ENCODE data around the gene C11orf24.
A peak's percentile ranks its signal among the peaks of the same experiment; 100 is the strongest.
"Not testable (repeated sequence)": the region's sequence is repeated elsewhere in the genome, so short reads cannot be mapped to it uniquely, and the experiment has no call there.

Gene C11orf24

GRCh38 chr11:68258363-68258765 is 13.4 kb downstream of the C11orf24 start:
- intact Hi-C loops (cut with DNase I): loop anchor here (5.0 kb wide), 1 partner anchor 41 kb away; no protein-coding TSS in a partner anchor

GRCh38 chr11:68257477-68258362 is 14.1 kb downstream of the C11orf24 start:
- intact Hi-C loops (cut with DNase I): loop anchor here (1.0 to 5.0 kb wide), 4 partner anchors 40 to 189 kb away; no protein-coding TSS in a partner anchor
- DNase-seq: peak; percentile 91 to 99 (median 98)

More at GRCh38 chr11:68258363-68258765, 13.4 kb downstream of the C11orf24 start:
- DNase-seq: no peak

- DNase-seq: no peak
- intact Hi-C loops (cut with DNase I): loop anchor here (2.0 to 5.0 kb wide), 3 partner anchors 39 to 190 kb away; no protein-coding TSS in a partner anchor
These were observed 15.4 kb downstream of the C11orf24 start for GRCh38 chr11:68256331-68256741.

GRCh38 chr11:68255526-68255925 is 16.2 kb downstream of the C11orf24 start:
- DNase-seq: no peak
- intact Hi-C loops (cut with DNase I): loop anchor here (5.0 kb wide), 1 partner anchor 38 kb away; no protein-coding TSS in a partner anchor

- intact Hi-C loops (cut with DNase I): no loop called here
- no peak for DNase-seq
These were observed 17.4 kb downstream of the C11orf24 start for GRCh38 chr11:68254421-68254820.

- no peak for DNase-seq
- intact Hi-C loops (cut with DNase I): no loop called here
These were observed 20.0 kb downstream of the C11orf24 start for GRCh38 chr11:68251765-68252164.

GRCh38 chr11:68244912-68245311 is 26.9 kb downstream of the C11orf24 start:
- intact Hi-C loops (cut with DNase I); DNase-seq: not testable (repeated sequence)

- intact Hi-C loops (cut with DNase I); DNase-seq: not testable (repeated sequence)
These were observed 27.9 kb downstream of the C11orf24 start for GRCh38 chr11:68243847-68244246.

GRCh38 chr11:68242616-68243015 is 29.2 kb downstream of the C11orf24 start:
- intact Hi-C loops (cut with DNase I): no loop called here
- DNase-seq: no peak

- no peak for DNase-seq
- intact Hi-C loops (cut with DNase I): no loop called here
These were observed 40.2 kb downstream of the C11orf24 start for GRCh38 chr11:68231621-68232020.

- DNase-seq: no peak
- intact Hi-C loops (cut with DNase I): no loop called here
These were observed 42.2 kb downstream of the C11orf24 start for GRCh38 chr11:68229601-68230000.

GRCh38 chr11:68226421-68226820 is 45.4 kb downstream of the C11orf24 start:
- intact Hi-C loops (cut with DNase I): no loop called here

GRCh38 chr11:68224606-68225005 is 47.2 kb downstream of the C11orf24 start:
- intact Hi-C loops (cut with DNase I): no loop called here
- DNase-seq: no peak

More at GRCh38 chr11:68226421-68226820, 45.4 kb downstream of the C11orf24 start:
- peak in 1 of 10 donors; percentile 67 for DNase-seq

- intact Hi-C loops (cut with DNase I): no loop called here
- DNase-seq: no peak
These were observed 48.5 kb downstream of the C11orf24 start for GRCh38 chr11:68223275-68223674.

- DNase-seq: no peak
- intact Hi-C loops (cut with DNase I): no loop called here
These were observed 50.4 kb downstream of the C11orf24 start for GRCh38 chr11:68221406-68221805.

GRCh38 chr11:68216171-68216938 is 55.4 kb downstream of the C11orf24 start:
- intact Hi-C loops (cut with DNase I): loop anchor here (5.0 to 10.0 kb wide), 3 partner anchors 41 to 158 kb away; no protein-coding TSS in a partner anchor
- DNase-seq: no peak

GRCh38 chr11:68215524-68216170 is 56.1 kb downstream of the C11orf24 start:
- intact Hi-C loops (cut with DNase I): loop anchor here (5.0 to 10.0 kb wide), 3 partner anchors 42 to 159 kb away; no protein-coding TSS in a partner anchor
- DNase-seq: peak in 1 of 10 donors; percentile 51

- peak in 5 of 10 donors; percentile 17 to 91 (median 78) for DNase-seq
- intact Hi-C loops (cut with DNase I): loop anchor here (5.0 to 10.0 kb wide), 3 partner anchors 42 to 160 kb away; no protein-coding TSS in a partner anchor
These were observed 56.7 kb downstream of the C11orf24 start for GRCh38 chr11:68215087-68215445.

- DNase-seq: peak in 8 of 10 donors; percentile 26 to 91 (median 40)
- intact Hi-C loops (cut with DNase I): loop anchor here (5.0 to 10.0 kb wide), 4 partner anchors 43 to 160 kb away; partner anchors contain the start of gene CHKA
These were observed 57.3 kb downstream of the C11orf24 start for GRCh38 chr11:68214173-68215086.

Data from posterior cingulate gyrus (tissue), 11 donors.